ENCODE data around the gene SYT7. TPM values are rescaled to one million over a fixed set of nuclear protein-coding genes. Genes with fewer than 3 reads are reported as not detected.

SYT7 gene
- polyA plus RNA-seq, 1 donor (not counting 4 experiments of a cell fraction or from before 2014, with no cell fraction given), result 2.6 TPM

DNA sequence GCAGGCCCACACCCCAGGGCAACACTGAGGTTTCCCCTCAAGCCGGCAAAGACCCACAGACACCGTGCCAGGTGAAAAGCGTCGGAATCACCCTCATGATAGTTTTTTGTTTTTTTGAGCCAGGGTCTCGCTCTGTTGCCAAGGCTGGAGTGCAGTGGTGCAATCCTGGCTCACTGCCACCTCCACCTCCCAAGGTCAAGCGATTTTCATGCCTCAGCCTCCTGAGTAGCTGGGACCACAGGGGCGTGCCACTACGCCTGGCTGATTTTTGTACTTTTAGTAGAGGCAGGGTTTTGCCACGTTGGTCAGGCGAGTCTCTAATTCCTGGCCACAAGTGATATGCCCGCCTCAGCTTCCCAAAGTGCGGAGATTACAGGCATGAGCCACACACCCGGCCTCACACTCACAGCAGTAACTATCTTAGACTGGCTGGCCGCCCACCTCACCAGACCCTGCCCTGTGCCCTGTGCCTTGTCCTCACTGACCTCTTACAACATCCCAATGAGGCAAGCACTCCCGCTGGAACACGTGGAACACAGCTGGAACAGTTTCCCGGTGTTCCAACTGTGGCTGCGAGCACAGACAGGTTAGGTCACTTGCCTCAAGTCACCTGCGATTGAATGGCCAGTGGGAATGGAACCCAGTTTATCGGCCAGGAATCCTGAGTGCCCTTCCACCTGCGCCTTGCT lies 51.2 kb downstream of the SYT7 start:
- no peak for DNase-seq (ENCODE audit: low read depth, low spot score)
- Histone ChIP-seq H3K9ac (ENCODE audit: control insufficient read depth, extremely low read depth, insufficient read depth, low read length) (no peak overlapping the region), H4K20me1 (ENCODE audit: control insufficient read depth, extremely low read depth, insufficient read depth, low read length) (peaks cover 4% of the 10 kb centered on the region), H3K4me2 (ENCODE audit: control insufficient read depth, extremely low read depth, insufficient read depth, low read depth, low read length) (no peak overlapping the region), H3K27me3 (ENCODE audit: control insufficient read depth, extremely low read depth, insufficient read depth, low read length) (peaks cover 18% of the 10 kb centered on the region), H2AFZ (ENCODE audit: control insufficient read depth, low read length) (no peak overlapping the region), H3K36me3 (ENCODE audit: control insufficient read depth in 2 of 2, extremely low read depth in 1 of 2, insufficient read depth in 2 of 2, low read length in 2 of 2) (no peaks in the 10 kb centered on the region), H3K4me3 (ENCODE audit: control insufficient read depth in 2 of 3, extremely low read depth in 1 of 3, insufficient read depth in 2 of 3, low read depth in 1 of 3, low read length in 3 of 3) (no peak overlapping the region), H3K9me3 (ENCODE audit: control insufficient read depth, low read depth, low read length) (no peaks in the 10 kb centered on the region), H3K79me2 (ENCODE audit: control insufficient read depth, insufficient read depth, low read length) (no peaks in the 10 kb centered on the region), H3K27ac (ENCODE audit: control insufficient read depth, insufficient read depth, low read length) (no peak overlapping the region), H3K4me1 (ENCODE audit: control insufficient read depth, extremely low read depth, insufficient read depth, low read length) (no peaks in the 10 kb centered on the region), H3K9me1 (ENCODE audit: control insufficient read depth, extremely low read depth, insufficient read depth, low read length) (no peaks in the 10 kb centered on the region)
- dilution Hi-C loops (cut with MboI; ENCODE audit: extremely low pct_ligation_motif_present, low sequenced_read_pairs), result no loop called here
- FAIRE-seq, result no peak
- no peak for TF ChIP-seq EZH2 (IDR thresholded peaks at IDR 0.05; ENCODE audit: low read length)
- TF ChIP-seq, protein P1, sequence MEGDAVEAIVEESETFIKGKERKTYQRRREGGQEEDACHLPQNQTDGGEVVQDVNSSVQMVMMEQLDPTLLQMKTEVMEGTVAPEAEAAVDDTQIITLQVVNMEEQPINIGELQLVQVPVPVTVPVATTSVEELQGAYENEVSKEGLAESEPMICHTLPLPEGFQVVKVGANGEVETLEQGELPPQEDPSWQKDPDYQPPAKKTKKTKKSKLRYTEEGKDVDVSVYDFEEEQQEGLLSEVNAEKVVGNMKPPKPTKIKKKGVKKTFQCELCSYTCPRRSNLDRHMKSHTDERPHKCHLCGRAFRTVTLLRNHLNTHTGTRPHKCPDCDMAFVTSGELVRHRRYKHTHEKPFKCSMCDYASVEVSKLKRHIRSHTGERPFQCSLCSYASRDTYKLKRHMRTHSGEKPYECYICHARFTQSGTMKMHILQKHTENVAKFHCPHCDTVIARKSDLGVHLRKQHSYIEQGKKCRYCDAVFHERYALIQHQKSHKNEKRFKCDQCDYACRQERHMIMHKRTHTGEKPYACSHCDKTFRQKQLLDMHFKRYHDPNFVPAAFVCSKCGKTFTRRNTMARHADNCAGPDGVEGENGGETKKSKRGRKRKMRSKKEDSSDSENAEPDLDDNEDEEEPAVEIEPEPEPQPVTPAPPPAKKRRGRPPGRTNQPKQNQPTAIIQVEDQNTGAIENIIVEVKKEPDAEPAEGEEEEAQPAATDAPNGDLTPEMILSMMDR (optimal IDR thresholded peaks at IDR 0.05 in 1 of 3, IDR thresholded peaks at IDR 0.05 in 1 of 3, conservative IDR thresholded peaks at IDR 0.05 in 1 of 3; ENCODE audit: extremely low read depth in 1 of 3, insufficient read depth in 2 of 3, low read length in 3 of 3), result no peak

DNA sequence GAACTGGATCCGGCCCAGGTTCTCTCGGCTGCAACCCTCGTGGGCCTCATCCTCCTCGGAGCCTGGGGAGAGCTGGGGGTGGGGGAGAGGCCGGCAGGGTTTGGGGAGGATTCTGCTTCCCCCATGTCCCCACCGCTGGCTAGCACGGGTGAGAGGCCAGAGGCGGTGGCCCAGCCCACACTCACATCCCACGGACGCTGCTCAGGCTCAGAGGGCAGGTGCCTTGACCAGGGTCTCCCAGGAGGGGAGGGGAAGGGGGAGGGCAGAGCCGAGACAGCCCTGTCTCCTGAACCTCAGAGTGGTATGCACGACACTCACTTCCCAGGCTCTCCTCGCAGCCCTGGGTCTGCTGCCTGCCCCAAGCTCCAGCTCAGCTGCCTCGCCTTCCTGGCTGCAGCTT lies 52.8 kb downstream of the SYT7 start:
- H3K4me1 ChIP-seq (ENCODE audit: control insufficient read depth, extremely low read depth, insufficient read depth, low read length), result no peaks in the 10 kb centered on the region
- no peak overlapping the region for H3K27ac ChIP-seq (ENCODE audit: control insufficient read depth, insufficient read depth, low read length)
- H3K4me2 ChIP-seq (ENCODE audit: control insufficient read depth, extremely low read depth, insufficient read depth, low read depth, low read length), result no peak overlapping the region
- H3K4me3 ChIP-seq (ENCODE audit: control insufficient read depth in 2 of 3, extremely low read depth in 1 of 3, insufficient read depth in 2 of 3, low read depth in 1 of 3, low read length in 3 of 3), result no peak overlapping the region
- DNase-seq (ENCODE audit: low read depth, low spot score), result no peak
- dilution Hi-C loops (cut with MboI; ENCODE audit: extremely low pct_ligation_motif_present, low sequenced_read_pairs), result no loop called here
- H2AFZ ChIP-seq (ENCODE audit: control insufficient read depth, low read length), result no peak overlapping the region
- H3K79me2 ChIP-seq (ENCODE audit: control insufficient read depth, insufficient read depth, low read length), result no peaks in the 10 kb centered on the region
- FAIRE-seq, result no peak
- no peaks in the 10 kb centered on the region for H3K36me3 ChIP-seq (ENCODE audit: control insufficient read depth in 2 of 2, extremely low read depth in 1 of 2, insufficient read depth in 2 of 2, low read length in 2 of 2)
- TF ChIP-seq, protein P1 (optimal IDR thresholded peaks at IDR 0.05 in 1 of 3, IDR thresholded peaks at IDR 0.05 in 1 of 3, conservative IDR thresholded peaks at IDR 0.05 in 1 of 3; ENCODE audit: extremely low read depth in 1 of 3, insufficient read depth in 2 of 3, low read length in 3 of 3), result no peak
- no peak for TF ChIP-seq EZH2 (IDR thresholded peaks at IDR 0.05; ENCODE audit: low read length)
- H4K20me1 ChIP-seq (ENCODE audit: control insufficient read depth, extremely low read depth, insufficient read depth, low read length), result peaks cover 4% of the 10 kb centered on the region
- peaks cover 9% of the 10 kb centered on the region for H3K27me3 ChIP-seq (ENCODE audit: control insufficient read depth, extremely low read depth, insufficient read depth, low read length)
- no peak overlapping the region for H3K9ac ChIP-seq (ENCODE audit: control insufficient read depth, extremely low read depth, insufficient read depth, low read length)
- H3K9me3 ChIP-seq (ENCODE audit: control insufficient read depth, low read depth, low read length), result no peaks in the 10 kb centered on the region
- H3K9me1 ChIP-seq (ENCODE audit: control insufficient read depth, extremely low read depth, insufficient read depth, low read length), result no peaks in the 10 kb centered on the region
